Melanocyte of skin (primary cell): ENCODE measurements around the gene SLC35D1. TPM values are rescaled to one million over a fixed set of nuclear protein-coding genes. Genes with fewer than 3 reads are reported as not detected.

Source experiments
- small RNA-seq, 2 donors: library from RNA; depleted of rRNA; stranded (forward); fragments of <200 nt; gene quantifications; one replicate each; pipeline ENCODE3, GENCODE V24; 2012
- total RNA-seq, 2 donors: library from RNA; depleted of rRNA; stranded (reverse); fragments of >200 nt; gene quantifications; 2 replicates each; pipeline ENCODE4 v1.2.3, GENCODE V29; 2012

The SLC35D1 gene
- 10 to 100 TPM in 1 of 2 donors, 1 to 10 TPM in 1; 9.6 to 15.3 TPM for total RNA-seq

GRCh38 chr1:67053785-67054772 lies at the start of gene SLC35D1:
SLC35D1 (minus strand) TSS chr1:67054148; CDS start chr1:67054013, 135 bp downstream.

Small RNA genes lying within 50 kb of the gene (small RNA-seq; reads per million reads assigned to genes)
- gene RF00322 = 0 reads per million in 2 donors

Other genes with a start within 250 kb of the SLC35D1 start
- gene DNAI4, start 129.3 kb downstream of the SLC35D1 start, total RNA-seq = 1 to 10 TPM in 1 of 2 donors, under 1 TPM in 1; 1.00 to 5.5 TPM
- 10 to 100 TPM; 21.6 to 22.0 TPM for gene MIER1, start 129.2 kb downstream of the SLC35D1 start, total RNA-seq
- not detected for gene C1orf141, start 80.8 kb upstream of the SLC35D1 start, total RNA-seq
- gene IL23R, start 112.3 kb upstream of the SLC35D1 start, total RNA-seq = not detected